ENCODE results near the gene ACADS.

Gene ACADS

GRCh38 chr12:120702637-120703036 lies 23.0 kb upstream of the ACADS start:
- DNase-seq, result no peak

- DNase-seq, result no peak
These were observed 22.2 kb upstream of the ACADS start for GRCh38 chr12:120703311-120703942.

GRCh38 chr12:120705618-120706017 lies 20.0 kb upstream of the ACADS start:
- DNase-seq, result no peak

- no peak for DNase-seq
These were observed 19.6 kb upstream of the ACADS start for GRCh38 chr12:120706029-120706428.

GRCh38 chr12:120708651-120709050 lies 17.0 kb upstream of the ACADS start:
- DNase-seq, result no peak

GRCh38 chr12:120710031-120710804 lies 15.4 kb upstream of the ACADS start, which contains the start of gene UNC119B:
Gene UNC119B (plus strand): TSS chr12:120710458. CDS start chr12:120710475, 17 bp downstream.
- peak; percentile 82 for DNase-seq

- peak; percentile 31 for DNase-seq
These were observed 14.8 kb upstream of the ACADS start for GRCh38 chr12:120710805-120711296.

- DNase-seq, result no peak
These were observed 14.2 kb upstream of the ACADS start for GRCh38 chr12:120711411-120711810.

- no peak for DNase-seq
These were observed 13.0 kb upstream of the ACADS start for GRCh38 chr12:120712610-120713009.

GRCh38 chr12:120713861-120714482 lies 11.7 kb upstream of the ACADS start:
- peak; percentile 52 for DNase-seq

- DNase-seq, result no peak
These were observed 7.6 kb upstream of the ACADS start for GRCh38 chr12:120718055-120718454.

GRCh38 chr12:120719072-120719471 lies 6.6 kb upstream of the ACADS start:
- no peak for DNase-seq

- DNase-seq, result no peak
These were observed 6.0 kb upstream of the ACADS start for GRCh38 chr12:120719496-120720233.

GRCh38 chr12:120720234-120720986 lies 5.2 kb upstream of the ACADS start:
- DNase-seq, result no peak

- no peak for DNase-seq
These were observed 4.4 kb upstream of the ACADS start for GRCh38 chr12:120720987-120721801.

- DNase-seq, result no peak
These were observed 3.8 kb upstream of the ACADS start for GRCh38 chr12:120721866-120722265.

- DNase-seq, result no peak
These were observed 2.8 kb upstream of the ACADS start for GRCh38 chr12:120722784-120723183.

- no peak for DNase-seq
These were observed 906 bp upstream of the ACADS start for GRCh38 chr12:120724720-120725119.

GRCh38 chr12:120725151-120725658 lies 421 bp upstream of the ACADS start:
- no peak for DNase-seq

GRCh38 chr12:120726510-120726793 lies 826 bp downstream of the ACADS start:
- DNase-seq, result no peak

- DNase-seq, result no peak
These were observed 1.3 kb downstream of the ACADS start for GRCh38 chr12:120726961-120727360.
